ENCODE measurements around the gene KIAA0753.

DNA sequence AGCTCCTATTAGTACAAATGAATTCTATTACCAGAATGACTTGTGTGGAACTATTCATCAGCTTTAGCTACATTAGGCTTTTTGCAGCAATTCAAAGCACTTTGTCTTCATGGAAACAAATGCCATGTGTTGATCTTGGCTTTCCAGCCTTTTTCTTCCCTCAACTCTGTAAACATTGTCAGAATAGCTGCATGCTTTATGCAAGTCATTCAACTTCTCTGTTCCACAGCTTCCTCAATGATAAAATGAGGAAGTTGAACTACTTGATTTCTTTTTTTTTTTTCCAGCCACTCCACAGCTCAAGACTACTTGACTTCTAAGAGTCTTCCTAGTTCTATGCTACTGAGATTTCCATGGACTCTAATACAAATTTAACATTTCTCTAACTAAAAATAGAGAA is 41.1 kb downstream of the KIAA0753 start:
- TF ChIP-seq, protein P1, sequence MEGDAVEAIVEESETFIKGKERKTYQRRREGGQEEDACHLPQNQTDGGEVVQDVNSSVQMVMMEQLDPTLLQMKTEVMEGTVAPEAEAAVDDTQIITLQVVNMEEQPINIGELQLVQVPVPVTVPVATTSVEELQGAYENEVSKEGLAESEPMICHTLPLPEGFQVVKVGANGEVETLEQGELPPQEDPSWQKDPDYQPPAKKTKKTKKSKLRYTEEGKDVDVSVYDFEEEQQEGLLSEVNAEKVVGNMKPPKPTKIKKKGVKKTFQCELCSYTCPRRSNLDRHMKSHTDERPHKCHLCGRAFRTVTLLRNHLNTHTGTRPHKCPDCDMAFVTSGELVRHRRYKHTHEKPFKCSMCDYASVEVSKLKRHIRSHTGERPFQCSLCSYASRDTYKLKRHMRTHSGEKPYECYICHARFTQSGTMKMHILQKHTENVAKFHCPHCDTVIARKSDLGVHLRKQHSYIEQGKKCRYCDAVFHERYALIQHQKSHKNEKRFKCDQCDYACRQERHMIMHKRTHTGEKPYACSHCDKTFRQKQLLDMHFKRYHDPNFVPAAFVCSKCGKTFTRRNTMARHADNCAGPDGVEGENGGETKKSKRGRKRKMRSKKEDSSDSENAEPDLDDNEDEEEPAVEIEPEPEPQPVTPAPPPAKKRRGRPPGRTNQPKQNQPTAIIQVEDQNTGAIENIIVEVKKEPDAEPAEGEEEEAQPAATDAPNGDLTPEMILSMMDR (IDR thresholded peaks at IDR 0.05): no peak
- no peak for TF ChIP-seq POLR2A (IDR thresholded peaks at IDR 0.05)
